Ovary (tissue), 9 donors: ENCODE measurements around the gene OPN5. TPM values are rescaled to one million over a fixed set of nuclear protein-coding genes. Genes with fewer than 3 reads are reported as not detected.
A peak's percentile ranks its signal among the peaks of the same experiment; 100 is the strongest.

Experiments used
- DNase-seq, 5 donors: peaks; one replicate each; pipeline ENCODE4 v3.0.0-alpha.2; 2019 to 2020
- H3K27ac ChIP-seq, 2 donors: fragments of 200-600 bp; one replicate each; pipeline versions ENCODE4 v1.5.1 to v1.8.0; 2019 to 2022
- H3K27me3 ChIP-seq: fragments of 200-600 bp; one replicate; pipeline ENCODE4 v1.8.0; 2022
- H3K36me3 ChIP-seq: fragments of 200-600 bp; sonication (generic); one replicate; pipeline ENCODE4 v1.5.1; 2019
- H3K4me1 ChIP-seq: one replicate; pipeline ENCODE4 v1.8.1; 2013; ENCODE audit warnings: mild to moderate bottlenecking, moderate library complexity; ENCODE audit not compliant: insufficient read depth
- H3K4me3 ChIP-seq: fragments of 200-600 bp; sonication (generic); one replicate; pipeline ENCODE4 v1.5.1; 2017
- H3K9me3 ChIP-seq, 2 donors: fragments of 200-600 bp in 1 of 2; sonication (generic) in 1 of 2; one replicate each; pipeline versions ENCODE4 v1.5.1 to v1.8.1; 2013 to 2019; ENCODE audit warnings: mild to moderate bottlenecking in 1 of 2, moderate library complexity in 1 of 2
- EP300 ChIP-seq: sonication (generic); formaldehyde crosslinking; IDR thresholded peaks from one replicate; pipeline ENCODE4 v1.6.1; 2017; ENCODE audit warnings: antibody characterized with exemption
- POLR2A ChIP-seq: fragments of 450-650 bp; IDR thresholded peaks from one replicate; pipeline ENCODE4 v1.6.1; 2017; ENCODE audit warnings: antibody characterized with exemption, mild to moderate bottlenecking, moderate library complexity
- WGBS, 3 donors: extraction: QIAGEN DNeasy Blood & Tissue Kit in 1 of 3; methylation state at CpG; one replicate each; pipeline versions ENCODE4 v1.1.5 to v1.1.7; 2013 to 2017; 5-methylcytosine and 5-hydroxymethylcytosine counted together
- intact Hi-C, 4 donors: fragments of 100-400 bp; cut with DNase I; formaldehyde crosslinking; loops; one replicate each; pipeline versions ENCODE4 v1.11.0 to v1.15.1; 2022 to 2023
- polyA plus RNA-seq, 2 donors: library from polyadenylated mRNA; stranded (reverse); fragments of 200-250 nt in 1 of 2; fragments of 350-450 nt in 1 of 2; fragmentation: Illumina TruSeq in 1 of 2; extraction: RNeasy Lipid Tissue Mini Kit (QIAGEN cat#74804) in 1 of 2; gene quantifications; one replicate each; pipeline ENCODE4 v1.2.3, GENCODE V29; 2013 to 2014
- total RNA-seq, 7 donors: library from RNA; depleted of rRNA in 2 of 7; stranded (reverse); fragments of >200 nt in 2 of 7; fragmentation: NEBNext Ultra II Directional in 3 of 7; extraction: Animal tissue kit (Norgen Biotek cat#: 25700) in 3 of 7; gene quantifications; one replicate each; pipeline versions ENCODE4 v1.1.0 to v1.2.4, GENCODE V29; 2016 to 2023
- TF ChIP-seq, protein P1 (sequence below), 3 donors: fragments of 450-650 bp in 2 of 3; fragments of 200-600 bp in 1 of 3; IDR thresholded peaks; one replicate each; pipeline versions ENCODE4 v1.5.1 to v1.8.0; 2016 to 2022; ENCODE audit warnings: antibody characterized with exemption in 3 of 3, mild to moderate bottlenecking in 1 of 3
- donor health status: DM: no; HTN: no; CAD: no; lungs with moderate emphysema.
- donor health status: DM: no; HTN: no; CAD: no.
- donor health status: Bipolar disorder and iron deficiency.
- donor health status: DM: yes; HTN: yes; CAD: no.
- donor health status: DM: no; HTN: no; CAD: no.
- donor health status: DM: yes; HTN: yes; CAD: no.

OPN5 gene
- total and polyA plus RNA-seq, 9 donors = not detected

- TF ChIP-seq POLR2A (no peak), EP300 (no peak)
- TF ChIP-seq, protein P1, sequence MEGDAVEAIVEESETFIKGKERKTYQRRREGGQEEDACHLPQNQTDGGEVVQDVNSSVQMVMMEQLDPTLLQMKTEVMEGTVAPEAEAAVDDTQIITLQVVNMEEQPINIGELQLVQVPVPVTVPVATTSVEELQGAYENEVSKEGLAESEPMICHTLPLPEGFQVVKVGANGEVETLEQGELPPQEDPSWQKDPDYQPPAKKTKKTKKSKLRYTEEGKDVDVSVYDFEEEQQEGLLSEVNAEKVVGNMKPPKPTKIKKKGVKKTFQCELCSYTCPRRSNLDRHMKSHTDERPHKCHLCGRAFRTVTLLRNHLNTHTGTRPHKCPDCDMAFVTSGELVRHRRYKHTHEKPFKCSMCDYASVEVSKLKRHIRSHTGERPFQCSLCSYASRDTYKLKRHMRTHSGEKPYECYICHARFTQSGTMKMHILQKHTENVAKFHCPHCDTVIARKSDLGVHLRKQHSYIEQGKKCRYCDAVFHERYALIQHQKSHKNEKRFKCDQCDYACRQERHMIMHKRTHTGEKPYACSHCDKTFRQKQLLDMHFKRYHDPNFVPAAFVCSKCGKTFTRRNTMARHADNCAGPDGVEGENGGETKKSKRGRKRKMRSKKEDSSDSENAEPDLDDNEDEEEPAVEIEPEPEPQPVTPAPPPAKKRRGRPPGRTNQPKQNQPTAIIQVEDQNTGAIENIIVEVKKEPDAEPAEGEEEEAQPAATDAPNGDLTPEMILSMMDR (IDR thresholded peaks at IDR 0.05) = no peak
- Histone ChIP-seq H3K4me3 (no peak overlapping the region), H3K4me1 (no peaks in the 10 kb centered on the region), H3K36me3 (no peaks in the 10 kb centered on the region), H3K27ac (no peak overlapping the region), H3K27me3 (no peaks in the 10 kb centered on the region), H3K9me3 (no peaks in the 10 kb centered on the region)
- WGBS, 3 donors = 49 to 92% (median 58%) methylated on average over 1 of the region's 1 CpG
- intact Hi-C loops = no loop called here
- DNase-seq = no peak
Observed at GRCh38 chr6:47767102-47767501, 14.7 kb upstream of the OPN5 start.

DNA sequence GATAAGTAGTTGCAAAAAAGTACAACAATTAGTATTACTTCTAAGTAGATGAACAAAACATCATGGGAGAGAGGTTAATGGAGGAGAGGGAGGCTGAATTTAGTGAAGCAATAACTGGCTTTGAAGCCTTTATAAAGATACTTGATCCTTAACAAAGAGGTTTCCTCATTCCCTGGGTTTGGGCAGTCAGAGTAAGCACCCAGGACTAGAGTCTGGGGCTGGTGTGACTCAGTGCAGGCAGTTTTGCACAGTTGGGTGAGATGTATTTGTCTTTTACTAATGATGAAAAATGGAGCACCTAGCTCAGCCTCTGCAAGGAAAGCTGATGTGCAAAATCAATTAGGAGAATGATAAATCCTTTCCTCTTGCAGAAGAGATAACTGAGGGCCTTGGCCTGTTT is 11.8 kb upstream of the OPN5 start:
- TF ChIP-seq POLR2A = no peak
- TF ChIP-seq, protein P1 (IDR thresholded peaks at IDR 0.05) = no peak
- TF ChIP-seq EP300 = no peak
- intact Hi-C loops = no loop called here
- no peak for DNase-seq
- H3K4me3 ChIP-seq = no peak overlapping the region
- H3K27me3 ChIP-seq = no peaks in the 10 kb centered on the region
- no peaks in the 10 kb centered on the region for H3K36me3 ChIP-seq
- no peaks in the 10 kb centered on the region for H3K4me1 ChIP-seq
- no peak overlapping the region for H3K27ac ChIP-seq
- no peaks in the 10 kb centered on the region for H3K9me3 ChIP-seq

DNA sequence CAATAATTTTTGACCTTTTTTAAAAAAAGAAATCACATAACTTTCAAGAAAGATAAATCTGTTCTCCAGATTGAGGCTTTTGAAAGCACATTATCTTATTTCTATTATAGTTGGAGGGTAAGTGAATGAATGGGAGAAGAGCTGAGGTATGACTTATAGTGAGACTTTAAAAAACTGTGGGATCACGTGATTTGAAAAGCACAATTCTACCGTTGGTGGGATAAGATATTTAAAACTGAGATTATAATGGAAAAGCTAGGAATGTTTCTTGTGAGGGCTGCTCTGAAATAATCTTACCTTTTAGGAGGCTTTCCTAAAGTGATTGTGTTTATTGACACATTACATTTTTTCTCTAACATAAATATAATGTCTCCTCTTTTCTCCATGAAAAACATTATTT is 9.5 kb upstream of the OPN5 start:
- intact Hi-C loops = no loop called here
- Histone ChIP-seq H3K4me1 (no peaks in the 10 kb centered on the region), H3K27me3 (no peaks in the 10 kb centered on the region), H3K4me3 (no peak overlapping the region), H3K9me3 (no peaks in the 10 kb centered on the region), H3K27ac (no peak overlapping the region), H3K36me3 (no peaks in the 10 kb centered on the region)
- no peak for DNase-seq
- WGBS, 3 donors = 49 to 63% (median 55%) methylated on average over 2 of the region's 2 CpGs
- TF ChIP-seq EP300 = no peak
- no peak for TF ChIP-seq POLR2A

DNA sequence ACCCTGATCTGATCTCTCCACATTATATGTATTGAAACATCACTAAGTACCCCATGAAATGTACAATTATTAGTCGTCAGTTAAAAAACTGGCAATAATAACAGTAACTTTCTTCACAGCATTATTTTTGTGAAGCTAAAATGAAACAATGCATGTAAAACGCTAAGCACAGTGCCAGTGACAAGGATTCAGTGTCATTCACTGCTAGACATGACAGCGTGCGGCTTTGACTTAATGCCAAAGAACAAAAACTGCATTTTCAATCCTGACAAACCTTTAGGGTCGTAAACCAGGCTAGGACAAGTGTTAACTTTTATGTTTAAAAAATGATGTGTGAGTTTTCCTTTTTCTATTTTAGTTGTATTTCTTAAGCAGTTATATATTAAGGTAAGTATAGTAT is 8.8 kb upstream of the OPN5 start:
- Histone ChIP-seq H3K27ac (no peak overlapping the region), H3K4me3 (no peak overlapping the region), H3K36me3 (no peaks in the 10 kb centered on the region), H3K4me1 (no peaks in the 10 kb centered on the region), H3K27me3 (no peaks in the 10 kb centered on the region), H3K9me3 (no peaks in the 10 kb centered on the region)
- TF ChIP-seq POLR2A (no peak), EP300 (no peak)
- TF ChIP-seq, protein P1 (IDR thresholded peaks at IDR 0.05) = no peak
- WGBS, 3 donors = 84 to 89% (median 87%) methylated on average over 5 of the region's 5 CpGs
- DNase-seq = no peak
- intact Hi-C loops = no loop called here

DNA sequence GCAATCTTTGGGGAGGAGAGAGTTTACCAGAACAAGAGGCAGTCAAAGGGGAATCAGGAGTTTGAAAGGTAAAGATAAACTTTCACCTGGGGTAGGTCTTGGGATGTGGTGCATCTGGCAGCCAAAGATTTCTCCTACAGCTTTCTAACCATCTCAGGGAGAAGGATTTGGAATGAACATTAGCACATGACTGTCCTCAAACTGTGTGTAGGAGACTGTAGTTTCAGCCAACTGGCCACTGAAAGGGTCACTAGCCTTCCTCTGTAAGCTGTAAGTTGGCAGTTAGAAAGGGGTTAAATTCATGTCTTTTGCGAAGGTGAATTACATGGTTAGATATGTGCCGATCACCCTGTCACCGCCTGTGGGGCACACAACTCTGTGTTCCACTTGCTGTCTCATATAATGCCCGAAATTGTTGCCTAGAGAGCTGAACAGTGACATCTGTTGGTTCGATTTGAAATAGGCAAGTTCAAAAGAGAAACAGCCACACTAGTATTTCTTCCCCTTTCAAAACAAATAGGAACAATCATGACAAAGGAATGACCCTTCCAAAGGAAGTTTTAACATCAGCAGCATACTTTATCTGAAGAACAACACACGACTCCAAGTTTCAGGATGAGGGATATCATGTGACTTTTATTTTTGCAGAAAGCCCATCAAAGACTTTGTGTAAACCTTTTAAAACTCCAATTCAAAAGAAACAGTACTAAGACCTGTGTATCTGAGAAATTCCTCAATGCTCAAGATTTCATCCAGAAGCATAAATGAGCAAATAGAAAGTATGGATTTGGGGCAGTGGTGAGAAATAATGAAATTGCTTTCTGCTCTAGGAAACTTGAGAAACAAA is 1.1 kb upstream of the OPN5 start:
- Histone ChIP-seq H3K4me3 (no peak overlapping the region), H3K27ac (no peak overlapping the region), H3K9me3 (no peaks in the 10 kb centered on the region), H3K36me3 (no peaks in the 10 kb centered on the region), H3K4me1 (peaks cover 2% of the 10 kb centered on the region), H3K27me3 (no peaks in the 10 kb centered on the region)
- TF ChIP-seq EP300 (no peak), POLR2A (no peak)
- TF ChIP-seq, protein P1 (IDR thresholded peaks at IDR 0.05) = peak in 1 of 3 donors; percentile 11
- intact Hi-C loops = loop anchor here in 2 of 4 donors (5.0 kb wide), 2 partner anchors 153 to 368 kb away; no protein-coding TSS in a partner anchor
- WGBS, 3 donors = 1 to 2% (median 2%) methylated on average over 6 of the region's 6 CpGs
- no peak for DNase-seq
